Stimulated activated CD4-positive, alpha-beta T cell treated with anti-CD3 and anti-CD28 coated beads, Interleukin-4, amount 100 ng/mL, for 24 hours (primary cell): ENCODE data around the gene POP4.

ENCODE experiments used
- DNase-seq: peaks from one replicate; pipeline ENCODE4 v3.0.0-alpha.2; 2020

The POP4 gene

DNA sequence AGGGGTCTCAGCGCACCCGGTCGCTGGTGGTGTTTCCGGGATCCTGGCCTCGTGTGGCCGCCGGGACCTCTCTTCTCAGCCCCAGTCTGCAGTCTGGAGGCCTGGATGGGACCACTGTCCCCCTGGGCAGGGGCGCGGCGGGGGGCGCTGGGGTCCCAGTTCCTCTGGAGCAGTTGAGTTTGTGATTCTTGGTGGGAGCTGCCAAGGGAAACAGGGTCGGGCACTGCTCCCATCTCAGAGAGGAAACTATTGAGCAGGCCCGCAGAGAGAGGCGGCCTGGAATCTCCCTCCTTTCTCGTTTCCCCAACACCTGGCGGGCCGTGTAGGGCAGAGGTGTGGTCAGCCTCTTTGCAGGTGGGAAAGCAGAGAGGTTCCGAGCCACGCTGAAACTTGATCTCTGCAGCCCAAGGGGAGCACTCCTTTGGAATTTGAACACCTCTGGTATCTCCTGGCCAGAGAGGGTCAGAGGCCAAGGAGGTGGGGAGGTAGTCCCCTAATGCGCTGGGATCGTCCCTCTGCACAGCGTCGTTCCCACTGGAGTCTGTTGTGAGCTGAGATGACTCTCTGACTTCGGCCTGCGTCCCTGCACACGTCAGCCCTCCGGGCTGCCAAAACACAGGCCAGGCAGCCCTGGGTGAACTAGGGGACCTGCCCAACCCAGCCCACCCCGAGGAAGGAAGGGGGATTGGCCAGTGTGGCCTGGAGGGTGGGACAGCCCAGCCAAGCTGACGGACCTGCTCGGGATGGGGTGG lies 59.9 kb downstream of the POP4 start:
- DNase-seq: no peak
